Measurements from ENCODE around the gene CACNG4. TPM values are rescaled to one million over a fixed set of nuclear protein-coding genes. Genes with fewer than 3 reads are reported as not detected.

CACNG4 gene
- polyA plus RNA-seq, 4 donors = 4.3 to 19.2 (median 5.1) TPM

DNA sequence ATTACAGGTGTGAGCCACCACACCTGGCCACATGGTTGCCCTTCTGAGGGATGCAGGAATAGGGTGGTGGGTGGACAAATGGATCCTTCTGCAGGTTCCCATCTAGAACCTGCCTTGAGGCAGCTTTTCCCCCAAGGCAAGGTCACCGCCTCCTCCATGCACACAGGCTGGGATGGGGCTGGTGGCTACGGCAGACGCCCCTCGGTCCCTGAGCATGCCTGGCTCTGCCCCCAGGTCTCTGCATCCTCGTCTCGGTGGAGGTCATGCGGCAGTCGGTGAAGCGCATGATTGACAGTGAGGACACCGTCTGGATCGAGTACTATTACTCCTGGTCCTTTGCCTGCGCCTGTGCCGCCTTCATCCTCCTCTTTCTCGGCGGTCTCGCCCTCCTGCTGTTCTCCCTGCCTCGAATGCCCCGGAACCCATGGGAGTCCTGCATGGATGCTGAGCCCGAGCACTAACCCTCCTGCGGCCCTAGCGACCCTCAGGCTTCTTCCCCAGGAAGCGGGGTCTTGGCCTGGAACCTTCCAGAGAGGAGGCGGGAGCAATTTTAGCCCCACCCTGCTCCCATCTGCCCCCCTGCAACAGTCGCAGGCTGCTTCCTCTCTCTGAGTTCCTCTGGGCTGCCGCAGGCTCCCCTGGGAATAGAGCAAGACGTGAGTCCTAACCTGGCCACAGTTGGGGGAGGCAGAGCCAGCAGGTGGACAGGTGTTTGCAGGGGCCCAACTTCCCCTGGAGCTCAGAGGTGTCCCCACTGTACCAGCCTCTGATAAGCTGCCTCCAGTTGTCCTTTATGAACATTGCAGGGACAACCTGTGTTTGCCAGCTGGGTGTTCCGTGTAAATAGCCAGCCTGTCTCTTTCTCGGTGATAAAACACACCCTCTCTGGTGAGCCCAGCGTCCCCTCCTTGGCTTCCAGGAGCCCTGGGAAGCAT is 91.6 kb downstream of the CACNG4 start:
- no peak for DNase-seq (ENCODE audit: low read depth in 4 of 4, low spot score in 3 of 4)

DNA sequence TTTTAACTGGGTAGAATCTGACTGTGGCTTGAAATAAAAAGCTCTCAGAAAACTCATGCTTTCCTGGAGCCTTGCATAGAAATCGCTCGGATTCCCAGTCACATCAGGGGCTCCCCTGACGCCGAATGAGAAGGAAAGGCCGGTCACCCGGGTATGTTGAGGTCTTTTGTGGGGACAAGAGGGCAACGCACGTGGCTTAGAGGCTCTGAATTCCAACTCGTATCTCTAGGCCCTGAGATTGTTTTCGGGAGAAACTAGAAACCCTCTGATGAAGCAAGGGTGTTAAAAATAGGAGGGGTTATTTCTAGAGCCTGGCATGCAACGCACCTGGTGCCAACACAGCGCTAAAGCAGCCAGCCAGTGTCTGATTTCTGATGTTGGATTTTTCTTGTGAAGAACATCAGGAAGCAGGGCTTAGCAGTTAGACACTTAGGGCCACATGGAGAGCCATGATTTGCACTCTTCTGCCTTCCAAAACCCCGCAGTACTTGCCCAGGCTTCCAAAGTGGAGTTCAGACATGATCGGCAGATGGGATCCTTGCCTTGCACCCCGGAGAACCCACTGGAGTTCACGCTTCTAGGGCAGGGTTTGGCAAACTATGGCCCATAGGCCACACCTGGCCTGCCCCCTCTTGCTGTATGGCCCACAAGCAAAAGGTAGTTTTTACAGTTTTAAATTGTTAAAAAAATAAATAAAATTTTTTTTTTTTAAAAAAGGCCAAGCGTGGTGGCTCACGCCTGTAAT is 92.4 kb downstream of the CACNG4 start:
- DNase-seq (ENCODE audit: low read depth in 4 of 4, low spot score in 3 of 4) = no peak

DNA sequence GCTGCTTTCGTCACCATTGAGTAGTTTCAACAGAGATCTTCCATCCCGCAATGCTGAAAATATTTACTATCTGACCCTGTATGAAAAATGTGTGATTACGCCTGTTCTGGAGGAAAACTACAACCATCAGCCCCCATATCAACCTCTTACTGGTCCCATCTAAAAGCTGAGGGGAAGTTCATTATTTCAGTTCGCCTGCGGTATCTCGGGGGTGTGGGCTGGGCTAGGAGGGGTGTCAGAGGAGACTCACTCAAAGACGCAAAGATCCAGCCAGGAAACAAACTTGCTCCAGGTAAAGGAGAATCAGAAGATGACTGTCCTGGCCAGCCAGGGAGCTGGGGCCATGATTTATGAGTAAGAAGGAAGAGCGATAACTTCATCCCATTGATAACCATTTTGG is 93.5 kb downstream of the CACNG4 start:
- DNase-seq (ENCODE audit: low read depth in 4 of 4, low spot score in 3 of 4) = no peak

DNA sequence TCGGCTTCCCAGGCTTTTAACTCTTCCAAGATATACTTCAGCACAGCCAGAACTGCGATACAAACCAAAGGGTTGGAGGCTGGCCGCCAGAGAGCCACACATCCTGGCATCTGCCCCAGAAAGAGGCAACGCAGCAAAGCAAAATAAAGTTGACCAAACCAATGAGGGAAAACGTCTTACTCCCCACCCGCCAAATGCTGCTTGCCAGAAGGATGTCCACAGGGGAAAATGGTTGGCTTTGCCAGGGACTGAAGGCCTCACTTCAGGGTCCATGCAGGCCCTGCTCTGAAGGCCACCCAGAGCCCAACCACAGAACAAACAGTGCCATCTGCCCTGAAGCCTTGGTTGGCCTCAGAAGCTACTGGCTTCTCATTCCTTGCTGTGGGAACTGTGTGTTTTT is 94.9 kb downstream of the CACNG4 start:
- no peak for DNase-seq (ENCODE audit: low read depth in 4 of 4, low spot score in 3 of 4)

DNA sequence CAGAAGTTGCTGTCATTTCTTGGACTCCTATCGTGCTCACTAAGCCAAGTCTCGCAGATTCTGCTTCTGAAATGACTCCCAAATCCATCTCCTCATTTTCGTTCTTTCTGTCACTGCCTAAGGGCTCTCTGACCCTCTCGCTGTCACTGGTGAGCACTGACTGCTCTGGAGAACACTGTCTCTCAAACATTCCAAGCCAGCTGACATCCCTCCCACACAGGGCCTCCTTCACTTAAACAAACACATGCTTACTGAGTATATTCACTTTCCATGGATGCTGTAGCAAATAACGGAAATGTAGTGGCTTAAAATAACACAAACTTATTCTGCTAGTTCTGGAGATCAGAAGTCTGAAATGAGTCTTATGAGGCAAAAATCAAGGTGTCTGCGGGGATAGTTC is 98.6 kb downstream of the CACNG4 start:
- DNase-seq (ENCODE audit: low read depth in 4 of 4, low spot score in 3 of 4) = peak in 3 of 4 donors; percentile 3 to 24 (median 21)

DNA sequence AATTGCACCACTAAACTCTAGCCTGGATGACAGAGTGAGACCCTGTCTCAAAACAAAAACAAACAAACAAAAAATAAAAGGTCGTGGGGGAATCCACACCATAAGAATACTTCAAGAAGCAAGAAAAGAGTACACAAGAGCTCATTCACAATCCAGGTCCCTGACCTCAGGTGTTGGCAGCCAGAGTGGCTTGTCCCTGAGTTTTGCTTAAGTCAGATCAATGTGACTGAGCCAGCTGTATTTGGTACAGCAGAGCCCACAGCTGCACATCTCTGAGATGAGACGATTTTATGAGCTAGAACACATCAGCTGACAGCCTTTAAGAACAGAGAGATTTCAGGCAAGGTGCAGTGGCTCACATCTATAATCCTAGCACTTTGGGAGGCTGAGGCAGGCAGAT is 102.2 kb downstream of the CACNG4 start:
- no peak for DNase-seq (ENCODE audit: low read depth in 4 of 4, low spot score in 3 of 4)

DNA sequence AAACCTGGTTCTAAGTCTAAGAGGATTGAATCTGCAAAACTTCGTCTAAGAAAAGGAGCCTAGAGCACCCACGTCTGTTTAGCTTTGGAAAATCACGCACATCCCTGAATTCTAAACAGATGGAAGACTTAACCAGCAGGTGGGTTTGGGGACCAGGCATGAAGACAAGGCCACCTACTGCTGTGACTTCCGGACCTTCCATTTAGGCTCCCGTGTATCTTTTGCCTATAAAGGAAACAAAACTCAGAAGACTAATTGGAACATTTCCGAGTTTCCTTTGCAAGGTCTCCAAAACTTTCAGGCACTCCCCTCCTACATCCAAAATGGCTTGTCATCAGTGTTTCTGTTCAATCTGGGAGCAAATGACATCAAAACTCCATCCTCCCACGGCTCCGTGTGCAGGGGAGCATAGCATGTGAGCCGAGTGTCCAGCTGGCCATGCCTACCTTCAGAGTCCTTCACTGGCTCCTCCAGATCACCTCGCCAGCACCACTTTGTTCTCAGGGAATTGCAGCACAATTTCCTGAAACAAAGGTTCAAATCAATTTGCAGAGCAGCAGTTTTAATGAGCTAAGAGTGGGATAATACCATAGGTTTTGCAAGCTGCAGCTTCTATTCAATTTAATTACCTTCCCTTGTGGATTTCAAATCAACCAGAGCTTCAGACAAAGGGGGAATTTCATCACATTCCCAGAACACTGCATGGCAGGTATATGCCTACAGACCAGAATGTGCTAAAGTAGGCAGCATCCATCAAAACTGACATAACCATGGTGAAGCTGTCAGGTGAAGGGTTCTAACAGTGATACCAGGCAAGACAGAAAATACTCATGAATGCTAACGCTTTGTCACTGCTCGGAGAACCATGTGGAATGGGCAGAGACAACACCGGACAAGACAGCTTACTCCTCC is 103.3 kb downstream of the CACNG4 start:
- DNase-seq (ENCODE audit: low read depth in 4 of 4, low spot score in 3 of 4) = peak in 2 of 4 donors; percentile 10 to 30

DNA sequence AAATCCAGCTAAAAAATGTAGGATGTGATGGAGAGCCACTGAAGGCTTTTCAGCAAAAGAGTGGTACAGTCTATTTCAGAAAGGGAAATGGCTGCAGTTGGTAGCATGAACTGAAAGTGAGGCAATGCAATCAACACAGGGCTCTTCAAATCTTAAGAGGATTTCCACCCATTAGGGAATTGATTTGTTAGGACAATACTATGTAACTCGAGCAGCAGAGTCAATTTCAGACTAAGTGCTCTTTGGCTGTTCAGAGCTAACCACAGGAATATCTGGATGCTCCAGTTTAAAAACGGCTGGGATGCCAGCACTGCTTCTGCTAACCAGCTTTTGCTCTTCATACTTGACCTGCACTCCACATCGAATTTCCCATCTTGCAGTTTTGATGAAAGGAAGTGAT is 104.5 kb downstream of the CACNG4 start:
- no peak for DNase-seq (ENCODE audit: low read depth in 4 of 4, low spot score in 3 of 4)

DNA sequence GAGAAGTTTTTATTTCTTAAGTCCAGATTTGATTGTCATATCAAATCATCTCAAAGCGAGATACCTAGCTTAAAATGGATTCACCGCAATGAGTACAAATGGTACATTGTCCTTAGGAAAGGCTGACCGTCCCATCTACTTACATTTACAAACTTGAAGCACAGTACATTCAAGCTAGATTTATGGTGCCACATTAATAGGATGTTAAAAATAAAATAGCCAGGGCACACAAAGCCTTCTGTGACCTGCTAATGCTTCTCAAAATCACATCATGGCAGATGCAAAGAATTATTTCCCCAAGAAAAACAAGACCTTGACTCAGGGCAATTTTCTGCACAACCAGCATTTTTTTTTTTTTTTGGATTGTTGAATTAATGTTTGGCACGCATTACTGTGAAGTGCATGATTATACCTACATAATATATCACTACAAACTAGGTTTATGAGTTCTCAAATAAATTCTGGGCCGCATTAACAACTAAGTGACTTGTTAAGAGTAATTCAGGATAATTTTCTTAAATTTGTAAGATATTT is 105.2 kb downstream of the CACNG4 start:
- DNase-seq (ENCODE audit: low read depth in 4 of 4, low spot score in 3 of 4) = no peak

DNA sequence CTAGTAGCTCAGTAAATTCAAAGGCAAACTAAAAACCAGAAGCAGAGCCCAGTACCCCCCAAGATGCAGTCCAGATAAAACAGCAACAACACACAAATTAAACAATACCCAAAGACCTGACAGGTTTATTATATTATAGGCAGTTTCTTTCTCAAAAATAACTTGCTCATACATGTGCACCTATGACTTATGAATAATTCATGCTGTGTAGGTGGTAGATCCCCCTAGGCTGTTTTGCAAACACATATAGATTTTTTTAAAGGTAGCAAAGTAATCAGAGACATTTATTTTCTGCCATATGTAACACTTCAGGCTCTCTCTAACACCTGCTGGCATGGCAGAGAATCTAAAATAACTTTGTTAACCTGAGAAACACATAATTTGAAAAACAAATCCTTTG is 107.1 kb downstream of the CACNG4 start:
- DNase-seq (ENCODE audit: low read depth in 4 of 4, low spot score in 3 of 4) = no peak

DNA sequence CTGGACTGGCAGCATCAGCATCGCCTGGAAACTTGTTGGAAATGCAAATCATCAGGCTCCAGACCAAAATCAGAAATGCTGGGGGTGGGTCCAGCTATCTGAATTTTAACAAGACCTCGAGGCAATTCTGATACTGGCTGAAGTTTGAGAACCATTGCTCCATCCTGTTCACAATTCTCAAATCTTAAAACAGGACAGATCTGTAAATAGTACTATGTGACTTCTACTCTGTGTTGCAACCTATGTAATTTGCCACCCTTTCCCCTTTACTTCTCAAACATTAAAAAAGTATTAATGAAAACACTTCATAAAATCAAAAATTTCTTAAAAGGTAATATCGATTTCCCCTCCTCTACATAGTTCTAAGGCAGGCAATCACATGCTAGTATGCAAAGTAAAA is 108.4 kb downstream of the CACNG4 start:
- DNase-seq (ENCODE audit: low read depth in 4 of 4, low spot score in 3 of 4) = no peak

DNA sequence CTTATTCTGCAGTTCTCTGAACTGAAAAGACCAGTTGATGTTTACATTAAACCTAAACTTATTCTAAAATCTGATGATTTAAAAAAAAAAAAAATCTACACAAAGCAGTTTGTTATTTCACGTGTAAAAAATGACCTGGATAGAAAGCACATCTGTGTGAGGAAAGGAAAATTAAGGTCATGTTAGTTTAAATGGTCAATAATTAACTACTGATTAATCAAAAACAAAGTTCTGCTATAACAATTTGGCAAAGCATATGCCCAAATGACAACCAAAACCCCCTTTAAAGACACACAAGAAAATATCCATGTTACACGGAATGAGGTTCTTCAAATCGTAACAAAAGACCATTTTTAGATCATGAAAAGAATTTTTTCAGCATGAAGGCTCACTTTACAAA is 110.3 kb downstream of the CACNG4 start:
- DNase-seq (ENCODE audit: low read depth in 4 of 4, low spot score in 3 of 4) = no peak

DNA sequence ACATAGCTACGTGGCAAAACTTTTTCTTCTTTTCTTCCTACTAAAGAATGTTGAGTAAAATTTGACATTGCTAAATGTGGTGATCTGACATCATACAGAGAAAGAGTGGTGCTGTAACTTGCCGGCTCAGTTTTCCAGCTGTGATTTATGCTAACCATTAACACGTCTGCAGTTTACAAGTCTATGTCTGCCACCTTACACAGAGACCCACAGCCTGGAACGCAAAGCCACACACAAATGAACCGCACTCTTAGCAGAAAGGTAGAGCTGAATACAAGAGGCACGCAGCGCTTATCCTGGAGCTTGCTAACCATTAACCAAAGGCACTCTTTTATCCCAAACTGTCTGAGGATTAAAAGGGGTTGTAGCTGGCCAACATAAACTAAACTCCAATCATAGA is 111.8 kb downstream of the CACNG4 start:
- DNase-seq (ENCODE audit: low read depth in 4 of 4, low spot score in 3 of 4) = peak; percentile 20 to 53 (median 40)

DNA sequence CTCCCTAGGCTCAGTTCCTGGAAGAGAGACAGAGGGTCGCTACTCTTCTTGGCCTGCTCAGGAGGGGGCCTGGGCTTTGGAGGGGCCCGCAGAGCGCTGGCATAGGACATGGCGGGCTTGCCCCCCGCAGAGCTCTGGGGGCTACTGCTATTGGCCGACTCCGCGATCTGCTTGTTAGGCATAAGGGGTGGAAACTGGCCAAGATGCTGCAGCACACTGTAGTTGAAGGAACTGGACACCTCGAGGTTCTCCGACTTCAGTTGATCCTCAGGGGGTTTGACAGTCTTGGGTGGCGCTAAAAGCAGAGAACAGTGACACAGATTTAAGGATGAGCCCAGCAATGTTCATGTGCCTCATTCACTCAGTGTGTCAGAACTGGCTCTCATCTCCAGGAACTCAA is 113.8 kb downstream of the CACNG4 start:
- no peak for DNase-seq (ENCODE audit: low read depth in 4 of 4, low spot score in 3 of 4)

DNA sequence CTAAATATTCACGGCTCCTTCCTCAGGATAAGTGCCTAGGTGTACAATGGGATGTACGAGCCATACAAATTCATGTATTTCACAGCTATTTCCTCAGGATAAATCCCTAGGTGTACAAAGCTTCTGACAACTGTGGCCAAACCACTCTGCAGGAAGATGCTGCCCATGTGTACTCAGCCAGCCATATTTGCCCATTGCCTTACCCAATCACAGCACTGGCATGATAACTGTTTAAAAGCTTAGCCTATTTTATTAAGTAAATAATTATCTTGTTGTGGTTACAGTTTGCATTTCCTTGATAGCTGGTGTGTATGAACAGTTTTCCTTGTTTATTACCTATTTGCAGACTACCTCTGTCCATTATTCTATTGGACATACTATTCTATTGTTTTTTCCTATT is 115.0 kb downstream of the CACNG4 start:
- no peak for DNase-seq (ENCODE audit: low read depth in 4 of 4, low spot score in 3 of 4)

DNA sequence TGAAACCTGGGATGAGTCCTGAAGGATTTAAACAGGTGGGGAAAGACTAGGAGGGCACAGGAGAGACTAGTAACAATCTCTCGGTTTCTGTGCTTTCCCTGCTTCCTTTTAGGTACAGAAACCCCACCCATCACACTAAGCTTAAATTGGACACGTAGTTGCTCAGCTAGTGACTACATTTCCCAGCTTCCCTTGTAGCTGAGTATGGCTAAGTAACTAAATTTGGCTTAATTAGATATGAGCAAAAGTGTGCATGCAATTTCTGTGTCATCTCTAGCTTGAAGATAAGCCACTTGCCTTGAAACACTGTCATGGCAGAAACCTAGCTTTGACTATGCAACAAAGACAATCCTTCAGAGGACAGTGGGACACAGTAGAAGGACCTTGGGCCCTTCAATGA is 116.3 kb downstream of the CACNG4 start:
- no peak for DNase-seq (ENCODE audit: low read depth in 4 of 4, low spot score in 3 of 4)

DNA sequence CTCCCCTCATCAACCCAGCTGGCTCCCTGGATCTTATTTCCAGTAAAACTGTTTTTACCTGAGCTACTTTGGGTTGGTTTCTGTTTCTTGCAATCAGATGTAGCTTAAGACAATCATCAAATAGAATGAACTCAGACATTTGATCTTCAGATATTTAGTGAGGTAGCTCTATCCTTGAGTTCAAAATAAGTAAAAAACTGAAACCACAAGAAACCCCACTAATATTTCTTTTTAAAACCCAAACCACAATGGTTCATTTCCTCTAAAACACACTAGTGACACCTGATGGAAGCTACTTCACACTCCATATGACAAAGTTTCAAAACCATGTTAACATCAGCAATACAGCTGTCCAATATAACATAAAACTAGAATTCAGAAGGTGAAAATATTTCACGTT is 117.6 kb downstream of the CACNG4 start:
- DNase-seq (ENCODE audit: low read depth in 4 of 4, low spot score in 3 of 4) = no peak
